ENCODE results near the gene CD93. TPM values are rescaled to one million over a fixed set of nuclear protein-coding genes. Genes with fewer than 3 reads are reported as not detected.
A peak's percentile ranks its signal among the peaks of the same experiment; 100 is the strongest.

CD93 gene
- total RNA-seq, 2 donors from 2014 or later, result 0.39 to 0.41 TPM

DNA sequence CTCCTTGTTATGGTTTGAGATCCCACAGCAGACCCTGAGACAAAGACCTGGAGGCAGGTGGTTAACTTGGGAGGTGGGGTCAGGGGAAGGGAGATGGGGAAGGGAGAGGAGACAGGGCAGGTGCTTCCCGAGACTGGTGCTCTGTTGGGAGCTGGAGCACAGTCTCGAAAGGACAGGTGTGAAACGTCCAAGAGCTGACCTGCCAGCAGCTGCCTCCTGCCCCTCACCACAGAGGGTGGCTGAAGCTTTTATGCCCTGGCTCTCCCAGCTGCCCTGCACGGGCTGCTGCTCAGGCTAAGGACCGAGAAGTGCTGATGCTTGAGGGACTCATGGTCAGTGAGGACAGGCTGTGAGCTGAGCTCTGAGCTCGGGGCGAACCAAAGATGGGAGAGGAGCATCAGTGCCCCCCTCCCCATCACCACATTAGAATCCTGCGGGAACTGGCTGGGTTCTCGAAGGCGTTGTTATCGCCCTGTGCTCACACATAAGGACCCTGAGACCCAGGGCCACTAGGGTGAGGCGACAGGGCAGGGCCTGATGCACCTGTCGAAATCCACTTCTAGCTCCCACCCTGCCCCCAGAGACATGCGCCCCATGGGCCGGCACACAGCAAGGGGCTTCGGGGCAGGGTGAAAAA is 25.3 kb upstream of the CD93 start:
- DNase-seq (ENCODE audit: low spot score in 2 of 2), result no peak
- Mint-ChIP-seq H3K9me3 (no peaks in the 10 kb centered on the region), H3K36me3 (no peaks in the 10 kb centered on the region), H3K27ac (no peak overlapping the region)
- no peak for ATAC-seq

DNA sequence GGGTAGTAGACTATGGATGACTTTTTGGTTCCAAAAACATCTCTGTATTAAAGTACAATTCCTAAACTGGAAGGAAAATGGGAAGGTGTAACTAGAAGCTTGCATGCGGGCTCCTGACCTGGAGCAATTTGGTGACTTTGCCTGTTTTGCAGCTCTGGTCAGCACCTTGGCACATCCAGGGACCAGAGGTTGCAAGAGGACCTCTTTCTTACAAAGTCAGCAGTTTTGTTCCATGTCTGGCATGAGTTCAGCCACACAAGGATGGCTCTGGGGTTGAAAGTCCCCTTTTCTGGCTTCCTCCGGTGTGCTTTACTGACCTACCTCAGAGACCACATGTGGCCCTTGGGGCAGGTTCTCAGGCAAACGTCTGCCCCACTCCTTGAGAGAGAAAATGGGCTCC is 22.7 kb upstream of the CD93 start:
- Mint-ChIP-seq H3K36me3 (no peaks in the 10 kb centered on the region), H3K9me3 (no peaks in the 10 kb centered on the region), H3K27ac (no peak overlapping the region)
- DNase-seq (ENCODE audit: low spot score in 2 of 2), result no peak
- ATAC-seq, result no peak

DNA sequence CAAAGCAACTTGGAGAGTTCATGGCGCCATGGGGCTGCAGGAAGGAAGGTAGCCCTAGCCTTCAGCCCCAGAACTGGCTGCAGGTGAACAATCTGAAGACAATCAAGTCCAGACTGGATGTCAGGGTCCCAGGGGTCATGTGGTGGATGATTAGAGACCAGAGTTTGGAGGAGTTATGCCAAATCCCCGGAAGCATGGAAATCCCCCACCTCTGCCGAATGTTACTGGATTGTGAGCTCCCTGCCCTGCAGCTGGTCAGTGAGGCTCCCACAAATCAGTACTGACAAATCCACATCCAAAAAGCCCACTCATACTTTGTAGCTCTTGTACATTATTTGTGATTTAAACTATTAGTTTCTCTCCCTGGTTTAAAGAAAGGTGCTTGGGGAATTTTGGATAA is 21.3 kb upstream of the CD93 start:
- H3K36me3 Mint-ChIP-seq, result no peaks in the 10 kb centered on the region
- no peaks in the 10 kb centered on the region for H3K9me3 Mint-ChIP-seq
- no peak for ATAC-seq
- no peak for DNase-seq (ENCODE audit: low spot score in 2 of 2)
- H3K27ac Mint-ChIP-seq, result no peak overlapping the region

DNA sequence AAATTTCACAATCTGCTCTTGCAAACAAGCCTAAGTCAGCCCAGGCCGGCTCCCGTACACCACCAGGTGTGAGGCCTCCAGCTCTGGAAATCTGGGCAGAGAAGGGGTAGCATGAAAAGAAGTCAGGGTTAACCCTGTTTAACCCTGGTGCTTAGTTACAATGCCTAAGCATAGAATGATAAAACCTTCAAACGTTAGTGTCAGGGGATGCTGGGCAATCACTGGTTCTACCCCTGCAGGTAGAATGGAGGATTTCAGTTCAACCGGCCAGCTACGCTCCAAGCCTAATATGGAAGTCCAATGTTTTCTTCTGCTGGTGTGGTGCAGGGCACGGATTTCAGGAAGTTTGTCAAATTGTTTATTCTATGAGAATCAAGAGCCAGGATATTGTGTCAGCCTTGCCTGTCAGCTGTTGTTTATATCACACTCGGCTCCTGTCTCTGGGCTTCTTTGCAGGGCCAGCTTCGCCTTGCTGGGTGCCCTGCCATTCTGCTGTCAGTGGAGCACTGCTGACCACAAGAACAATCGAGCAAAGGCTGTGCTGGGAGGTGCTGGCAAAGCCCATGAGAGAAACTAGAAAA is 20.2 kb upstream of the CD93 start:
- Mint-ChIP-seq H3K27ac (no peak overlapping the region), H3K36me3 (no peaks in the 10 kb centered on the region), H3K9me3 (no peaks in the 10 kb centered on the region)
- DNase-seq (ENCODE audit: low spot score in 2 of 2) (no peak), ATAC-seq (no peak)

DNA sequence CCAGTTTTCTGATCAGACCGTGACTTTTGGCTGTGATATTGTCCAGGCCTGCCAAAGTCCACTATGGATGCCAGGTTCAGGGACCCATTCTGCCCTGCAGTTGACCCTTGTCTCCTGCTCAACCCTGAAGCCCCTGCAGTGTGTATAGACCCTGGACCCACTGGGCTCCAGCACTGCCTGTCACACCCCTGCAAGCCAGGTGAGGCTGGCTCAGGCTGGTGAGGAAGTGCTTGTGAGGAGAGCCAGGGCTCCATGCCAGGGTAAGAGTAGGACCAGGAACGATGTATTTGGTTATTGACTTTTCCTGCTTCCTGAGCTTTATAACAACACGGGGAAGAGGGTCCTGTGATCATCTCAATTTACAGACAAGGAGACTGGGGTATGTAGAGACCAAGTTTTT is 19.1 kb upstream of the CD93 start:
- no peak for DNase-seq (ENCODE audit: low spot score in 2 of 2)
- no peak for ATAC-seq
- H3K9me3 Mint-ChIP-seq, result no peaks in the 10 kb centered on the region
- H3K27ac Mint-ChIP-seq, result no peak overlapping the region
- no peaks in the 10 kb centered on the region for H3K36me3 Mint-ChIP-seq

DNA sequence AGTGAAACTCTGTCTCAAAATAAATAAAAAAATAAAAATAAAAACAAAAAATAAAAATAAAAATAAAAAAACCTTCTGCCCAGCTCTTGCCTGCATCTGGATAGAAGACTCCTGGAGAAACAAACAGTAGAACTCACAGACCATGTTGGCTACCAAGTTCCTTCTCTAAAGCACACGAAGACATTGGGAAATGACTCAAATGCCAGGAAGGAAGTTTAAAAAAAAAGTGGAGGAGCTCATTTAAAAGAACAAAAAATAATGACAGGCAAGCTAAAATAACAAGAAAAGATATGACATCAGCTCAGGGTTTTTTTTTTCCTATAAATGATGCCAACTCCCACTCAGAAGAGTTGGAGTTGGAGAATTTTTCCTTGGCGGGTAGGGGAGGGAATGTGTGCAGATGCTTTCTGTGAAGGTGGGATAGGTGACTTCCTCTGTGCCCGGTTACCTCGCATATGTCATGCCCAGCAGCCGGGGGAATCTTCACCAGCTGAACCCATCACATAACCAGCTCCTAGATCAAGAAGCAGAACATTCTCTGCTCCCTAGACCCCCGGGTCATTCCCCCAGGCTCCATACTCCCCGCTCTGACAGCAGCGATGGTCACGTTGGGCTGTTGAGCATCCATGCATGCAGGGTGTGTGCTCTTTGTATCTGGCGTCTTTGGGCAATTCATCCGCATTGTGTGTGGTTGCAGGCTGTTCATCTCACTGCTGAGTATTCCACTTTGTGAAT is 17.3 kb upstream of the CD93 start:
- no peak for ATAC-seq
- DNase-seq (ENCODE audit: low spot score in 2 of 2), result no peak
- Mint-ChIP-seq H3K9me3 (no peaks in the 10 kb centered on the region), H3K27ac (peak overlapping the region in 1 of 2 donors; percentile 55), H3K36me3 (no peaks in the 10 kb centered on the region)

DNA sequence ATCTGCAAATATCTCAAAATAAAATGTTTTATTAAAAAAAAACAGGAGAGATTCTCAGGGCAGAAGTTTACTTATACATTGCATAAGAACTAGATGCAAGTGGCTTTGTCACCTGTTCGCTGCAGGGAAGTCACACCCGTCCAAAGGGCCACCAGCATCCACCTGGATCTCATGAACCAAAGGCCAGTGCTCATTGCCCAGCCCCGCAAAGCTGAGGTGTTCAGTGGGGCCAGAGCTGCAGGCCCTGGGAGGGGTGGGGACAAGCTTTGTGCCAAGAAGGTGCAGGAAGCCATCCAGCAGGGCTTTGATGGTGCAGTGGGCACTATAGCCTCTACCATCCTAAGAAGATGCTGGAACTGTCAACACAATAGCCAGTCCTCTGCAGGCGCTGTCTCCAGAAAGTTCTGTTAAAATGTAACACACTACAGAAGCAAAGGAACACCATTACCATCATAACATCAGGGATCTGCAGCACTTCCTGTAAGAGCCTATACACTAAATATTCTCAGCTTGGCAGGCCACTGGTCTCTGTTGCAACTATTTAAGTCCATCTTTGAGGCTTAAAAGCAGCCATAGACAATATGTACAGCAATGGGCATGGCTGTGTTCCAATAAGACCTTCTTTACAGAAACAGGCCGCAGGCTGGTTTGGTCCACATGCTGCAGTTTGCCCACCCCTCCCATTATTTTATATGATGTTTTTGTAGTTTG is 15.7 kb upstream of the CD93 start:
- Mint-ChIP-seq H3K9me3 (no peaks in the 10 kb centered on the region), H3K36me3 (no peaks in the 10 kb centered on the region), H3K27ac (no peak overlapping the region)
- ATAC-seq (no peak), DNase-seq (ENCODE audit: low spot score in 2 of 2) (no peak)

DNA sequence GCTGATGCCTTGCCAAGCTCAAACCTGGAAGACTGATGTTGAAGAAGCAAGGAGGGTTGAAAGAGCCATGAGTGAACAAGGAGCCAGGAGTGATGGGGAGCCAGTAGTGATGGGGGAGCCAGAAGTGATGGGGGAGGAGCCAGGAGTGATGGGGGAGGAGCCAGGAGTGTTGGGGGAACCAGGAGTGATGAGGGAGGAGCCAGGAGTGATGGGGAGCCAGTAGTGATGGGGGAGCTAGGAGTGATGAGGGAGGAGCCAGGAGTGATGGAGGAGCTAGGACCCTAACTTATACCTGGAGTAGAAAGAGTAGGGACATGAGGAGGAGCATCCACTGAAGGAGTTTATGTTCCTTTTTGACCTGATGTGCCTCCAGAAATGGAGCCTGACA is 14.6 kb upstream of the CD93 start:
- ATAC-seq (no peak), DNase-seq (ENCODE audit: low spot score in 2 of 2) (no peak)
- H3K27ac Mint-ChIP-seq, result no peak overlapping the region
- H3K9me3 Mint-ChIP-seq, result no peaks in the 10 kb centered on the region
- H3K36me3 Mint-ChIP-seq, result no peaks in the 10 kb centered on the region

DNA sequence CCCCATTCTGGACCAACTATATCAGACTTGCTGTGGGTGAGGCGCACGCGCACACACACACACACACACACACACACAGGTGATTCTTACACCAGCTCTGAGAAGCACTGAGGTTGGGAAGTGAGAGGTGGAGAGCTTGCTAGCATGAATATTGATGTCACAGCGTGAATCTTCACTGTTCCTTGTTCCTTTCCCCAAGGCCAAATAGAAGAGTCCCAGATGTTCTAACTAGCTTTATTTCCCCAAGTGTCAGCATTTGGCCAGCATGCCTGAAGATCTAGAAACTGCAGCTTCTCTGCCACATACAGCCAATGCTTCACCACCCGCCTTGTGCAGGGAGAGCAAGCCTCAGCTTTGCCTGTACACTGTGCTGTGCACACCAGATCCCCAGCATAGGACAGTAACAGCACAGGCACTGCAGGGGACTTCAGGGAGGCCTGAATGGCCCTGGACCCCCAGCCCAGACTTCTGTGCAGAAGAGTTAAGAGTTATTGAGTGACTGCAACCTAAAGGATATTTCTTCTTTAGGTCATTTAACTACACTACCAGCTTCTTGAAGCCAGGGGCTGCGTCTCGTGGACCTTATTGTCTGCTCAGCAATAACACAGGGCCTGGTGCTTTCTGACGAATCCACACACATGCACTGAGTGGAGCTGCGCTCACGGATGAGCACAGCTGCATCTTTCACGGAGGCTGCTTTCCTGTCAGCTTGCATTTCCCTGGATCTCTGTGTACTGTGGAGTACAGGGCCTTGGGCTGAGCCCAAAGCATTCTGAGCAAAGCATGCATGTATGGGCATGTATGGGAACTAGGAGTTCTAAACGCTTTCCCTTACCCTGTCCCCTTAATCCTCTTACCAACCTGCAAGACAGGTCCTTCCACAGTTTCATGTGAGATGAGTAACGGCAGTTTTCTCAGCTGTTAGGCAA is 13.9 kb upstream of the CD93 start:
- Mint-ChIP-seq H3K36me3 (no peaks in the 10 kb centered on the region), H3K9me3 (no peaks in the 10 kb centered on the region), H3K27ac (no peak overlapping the region)
- ATAC-seq (no peak), DNase-seq (ENCODE audit: low spot score in 2 of 2) (no peak)

DNA sequence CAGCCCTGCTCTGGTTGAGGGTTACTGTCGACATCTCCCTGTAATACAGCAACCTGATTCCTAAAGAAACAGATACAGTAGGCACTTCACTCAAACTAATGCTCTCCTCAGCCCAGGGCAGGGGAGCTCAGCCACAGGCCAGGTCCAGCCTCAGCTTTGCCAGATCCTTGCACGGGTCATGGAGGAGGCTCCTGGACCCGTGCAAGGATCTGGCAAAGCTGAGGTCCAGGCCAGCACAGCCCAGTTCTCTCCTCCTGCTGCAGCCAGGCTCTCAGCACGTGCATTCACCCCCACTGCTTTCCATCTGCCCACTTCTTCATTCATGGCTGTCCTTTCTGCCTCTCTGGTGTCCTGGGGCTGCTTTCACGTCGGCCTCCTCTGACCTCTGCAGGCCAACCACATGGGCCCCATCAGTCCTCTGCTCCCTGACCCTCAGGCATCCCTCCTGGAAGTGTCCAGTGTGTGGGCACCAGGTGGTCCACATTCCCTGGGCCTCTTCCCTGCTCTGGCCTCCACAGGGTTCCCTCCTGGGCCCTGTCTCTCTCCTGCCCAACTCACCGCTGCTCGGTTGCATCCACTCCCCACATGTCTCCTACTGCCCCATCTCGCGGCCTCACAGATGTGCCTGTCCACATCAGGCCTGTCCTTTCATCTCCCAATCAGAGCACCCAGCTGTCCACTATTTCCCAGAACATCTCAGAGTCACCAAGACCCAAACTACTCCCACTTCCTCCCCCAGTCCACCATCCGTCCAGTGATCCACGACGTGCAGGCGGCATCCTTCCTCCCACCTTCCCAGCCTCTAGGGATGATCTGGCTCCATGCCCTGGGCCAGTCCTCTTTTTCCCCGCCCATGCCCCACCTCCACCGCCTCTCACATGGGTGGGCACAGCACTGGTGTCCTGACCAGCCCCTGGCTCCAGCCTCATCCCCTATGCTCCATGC is 11.8 kb upstream of the CD93 start:
- H3K36me3 Mint-ChIP-seq, result no peaks in the 10 kb centered on the region
- ATAC-seq (no peak), DNase-seq (ENCODE audit: low spot score in 2 of 2) (no peak)
- no peaks in the 10 kb centered on the region for H3K9me3 Mint-ChIP-seq
- H3K27ac Mint-ChIP-seq, result no peak overlapping the region

DNA sequence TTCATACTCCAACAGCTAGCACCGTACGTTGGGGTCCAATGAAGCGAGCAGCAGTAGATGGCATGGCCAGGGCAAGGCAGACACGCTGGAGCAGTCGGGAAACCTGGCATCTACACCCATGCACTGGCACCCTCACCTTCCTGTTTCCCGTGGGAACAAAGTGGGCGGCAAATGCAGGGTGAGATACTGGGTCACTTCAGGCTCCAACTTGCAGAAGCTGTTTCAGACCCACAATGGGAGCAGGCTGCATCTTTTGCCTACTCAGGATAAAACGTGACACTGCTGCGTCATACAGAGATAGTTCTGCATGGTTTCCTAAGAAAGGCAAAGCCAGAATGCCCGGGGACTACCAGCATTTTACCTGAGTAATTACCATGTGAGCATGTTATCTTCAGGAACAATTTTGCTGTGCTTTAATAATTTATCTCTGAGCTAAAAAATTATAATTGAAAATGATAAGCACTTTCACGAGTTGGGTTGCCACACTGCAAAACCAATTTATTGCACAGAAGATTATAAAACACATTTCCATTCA is 10.9 kb upstream of the CD93 start:
- DNase-seq (ENCODE audit: low spot score in 2 of 2) (no peak), ATAC-seq (no peak)
- Mint-ChIP-seq H3K27ac (no peak overlapping the region), H3K36me3 (no peaks in the 10 kb centered on the region), H3K9me3 (no peaks in the 10 kb centered on the region)

DNA sequence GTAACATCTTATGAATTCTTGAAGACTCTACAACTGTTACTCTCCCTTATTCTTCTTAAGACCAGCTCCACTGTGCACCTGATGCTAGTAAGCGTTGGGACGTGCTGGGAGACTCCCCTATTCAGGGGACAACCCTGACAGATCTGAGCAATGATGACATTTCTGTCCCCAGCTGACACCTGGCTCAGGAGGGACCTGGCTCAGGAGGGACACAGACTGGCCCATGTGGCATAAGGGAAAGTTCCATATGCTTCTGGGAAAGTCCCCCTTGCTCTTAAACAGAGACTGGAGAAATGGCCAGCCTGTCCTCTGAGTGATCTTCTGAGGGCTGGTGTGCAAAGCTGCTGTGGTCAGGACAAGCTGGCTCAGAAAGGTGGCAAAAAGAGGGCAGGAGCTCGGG is 10.0 kb upstream of the CD93 start:
- DNase-seq (ENCODE audit: low spot score in 2 of 2) (no peak), ATAC-seq (peak in 1 of 2 donors; percentile 24)
- Mint-ChIP-seq H3K27ac (no peak overlapping the region), H3K36me3 (no peaks in the 10 kb centered on the region), H3K9me3 (no peaks in the 10 kb centered on the region)

DNA sequence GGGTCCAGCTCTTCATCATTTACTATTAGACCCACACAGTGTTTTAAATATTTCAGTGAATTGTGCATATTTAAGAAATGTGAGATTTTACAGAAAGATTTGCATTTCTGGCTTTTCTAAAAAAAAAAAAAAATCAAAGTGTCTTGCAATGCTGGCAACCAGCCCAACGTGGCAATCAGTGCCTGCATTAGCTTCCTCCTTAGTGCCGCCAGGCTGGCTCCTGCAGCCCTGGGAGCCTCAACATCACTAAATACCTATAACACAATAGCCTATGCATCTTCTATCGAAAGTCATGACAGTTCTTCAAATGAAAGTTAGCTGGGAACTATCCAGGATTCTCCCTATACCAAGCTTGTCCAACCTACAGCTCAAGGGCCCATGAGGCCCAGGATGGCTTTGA is 9.4 kb upstream of the CD93 start:
- Mint-ChIP-seq H3K36me3 (no peaks in the 10 kb centered on the region), H3K27ac (no peak overlapping the region), H3K9me3 (no peaks in the 10 kb centered on the region)
- DNase-seq (ENCODE audit: low spot score in 2 of 2) (no peak), ATAC-seq (no peak)

DNA sequence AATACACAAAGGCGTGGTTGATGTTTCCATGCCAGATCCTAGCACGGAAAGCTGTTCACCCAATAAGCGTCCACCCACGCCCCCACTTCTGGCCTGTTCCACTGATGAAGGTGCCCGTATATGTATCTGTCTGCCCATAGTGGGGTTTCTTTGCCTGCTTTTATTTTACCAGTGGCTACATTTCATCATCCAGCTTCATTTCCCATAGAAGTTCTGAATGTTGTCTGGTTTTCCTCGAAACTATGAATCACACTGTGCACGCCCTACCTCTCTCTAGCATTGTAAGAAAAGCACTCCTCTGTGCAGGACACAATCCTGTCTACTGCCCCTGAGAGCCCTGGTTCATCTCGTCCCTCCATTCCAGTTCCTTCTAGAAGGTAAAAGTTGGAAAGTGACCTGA is 8.8 kb upstream of the CD93 start:
- no peak for ATAC-seq
- no peaks in the 10 kb centered on the region for H3K36me3 Mint-ChIP-seq
- H3K9me3 Mint-ChIP-seq, result no peaks in the 10 kb centered on the region

DNA sequence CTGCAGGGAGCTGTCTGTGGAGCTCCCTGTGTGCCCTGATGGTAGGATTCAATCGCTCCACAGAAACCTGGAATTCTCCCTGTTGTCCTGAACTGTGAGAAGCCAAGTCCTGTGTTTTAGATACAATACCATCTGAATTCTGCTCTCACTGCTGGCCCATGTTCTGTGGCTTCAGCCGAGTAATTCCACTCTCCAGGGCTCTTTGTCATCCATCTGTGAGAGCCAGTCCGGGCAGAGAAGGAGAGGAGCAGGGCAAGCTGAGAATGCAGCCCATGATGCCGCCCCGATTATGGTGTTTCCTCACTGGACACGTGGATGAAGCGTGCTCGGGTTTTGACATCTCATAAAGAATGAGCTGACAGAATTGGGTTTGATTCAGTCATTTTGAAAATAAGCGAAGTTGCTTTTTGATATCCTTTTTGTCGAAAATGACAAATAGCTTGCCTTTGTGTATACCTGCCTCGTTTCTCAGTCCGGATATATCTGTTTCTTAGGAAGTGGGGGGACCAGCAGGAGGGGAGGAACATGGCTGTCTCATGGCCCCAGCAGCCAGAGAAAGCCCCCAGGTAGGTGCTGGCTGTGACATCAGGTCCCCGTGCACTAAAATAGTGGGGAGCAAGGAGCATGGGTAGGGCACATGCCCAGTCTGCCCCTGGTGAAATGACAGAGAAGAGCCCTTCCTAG is 8.2 kb upstream of the CD93 start:
- Mint-ChIP-seq H3K36me3 (no peaks in the 10 kb centered on the region), H3K27ac (no peak overlapping the region), H3K9me3 (no peaks in the 10 kb centered on the region)
- ATAC-seq, result no peak
- DNase-seq (ENCODE audit: low spot score in 2 of 2), result no peak

More for the DNA sequence above, 8.8 kb upstream of the CD93 start:
- H3K27ac Mint-ChIP-seq, result no peak overlapping the region
- DNase-seq (ENCODE audit: low spot score in 2 of 2), result no peak

Measured in activated naive CD4-positive, alpha-beta T cell treated with anti-CD3 and anti-CD28 coated beads, Interleukin-2, amount 50 U/mL, for 72 hours (primary cell).